ENCODE data around the gene CLCN2.

- TF ChIP-seq ZFP3 (CRISPR knock-in tag; IDR thresholded peaks at IDR 0.05) (no peak), CREB5 (CRISPR knock-in tag; IDR thresholded peaks at IDR 0.05; ENCODE audit: low read depth) (no peak), RARB (CRISPR knock-in tag; IDR thresholded peaks at IDR 0.05) (no peak), ARNTL (CRISPR knock-in tag; IDR thresholded peaks at IDR 0.05; ENCODE audit: borderline replicate concordance, low read depth) (no peak), POU6F1 (CRISPR knock-in tag; IDR thresholded peaks at IDR 0.05; ENCODE audit: borderline replicate concordance, low read depth) (no peak), CSDC2 (CRISPR knock-in tag; IDR thresholded peaks at IDR 0.05) (no peak), ZNF70 (CRISPR knock-in tag; IDR thresholded peaks at IDR 0.05) (no peak), SNAI2 (CRISPR knock-in tag; IDR thresholded peaks at IDR 0.05) (no peak), GLIS3 (CRISPR knock-in tag; IDR thresholded peaks at IDR 0.05) (no peak), TOX (CRISPR knock-in tag; IDR thresholded peaks at IDR 0.05; ENCODE audit: borderline replicate concordance) (no peak), ZFP30 (CRISPR knock-in tag; IDR thresholded peaks at IDR 0.05) (no peak), TSHZ2 (CRISPR knock-in tag; IDR thresholded peaks at IDR 0.05) (no peak), PPARA (CRISPR knock-in tag; IDR thresholded peaks at IDR 0.05; ENCODE audit: borderline replicate concordance) (no peak), ZNF565 (CRISPR knock-in tag; conservative IDR thresholded peaks at IDR 0.05; ENCODE audit: low read depth) (no peak)
These were observed 26.9 kb upstream of the CLCN2 start for GRCh38 chr3:184388164-184388935.
